GM13977 (cell line): Measurements from ENCODE around the gene EVI5L.

ENCODE experiments used
- DNase-seq: peaks from one replicate; pipeline ENCODE4 v3.0.0; 2012; ENCODE audit warnings: low spot score
- in situ Hi-C: fragments of 300-500 bp; cut with MboI; formaldehyde crosslinking; loops from one replicate; pipeline ENCODE4 v1.12.0; 2022; ENCODE audit warnings: low sequenced_read_pairs, low pct_unique_long_range_greater_than_20kb, mixed read lengths, inconsistent platforms; ENCODE audit not compliant: unreplicated experiment
- TF ChIP-seq, protein P1 (sequence below): IDR thresholded peaks from 2 replicates; pipeline ENCODE4 v1.5.1; 2012; ENCODE audit warnings: mild to moderate bottlenecking, control low read depth; ENCODE audit not compliant: insufficient read depth; ENCODE audit errors: extremely low read depth, missing control alignments

EVI5L gene

DNA sequence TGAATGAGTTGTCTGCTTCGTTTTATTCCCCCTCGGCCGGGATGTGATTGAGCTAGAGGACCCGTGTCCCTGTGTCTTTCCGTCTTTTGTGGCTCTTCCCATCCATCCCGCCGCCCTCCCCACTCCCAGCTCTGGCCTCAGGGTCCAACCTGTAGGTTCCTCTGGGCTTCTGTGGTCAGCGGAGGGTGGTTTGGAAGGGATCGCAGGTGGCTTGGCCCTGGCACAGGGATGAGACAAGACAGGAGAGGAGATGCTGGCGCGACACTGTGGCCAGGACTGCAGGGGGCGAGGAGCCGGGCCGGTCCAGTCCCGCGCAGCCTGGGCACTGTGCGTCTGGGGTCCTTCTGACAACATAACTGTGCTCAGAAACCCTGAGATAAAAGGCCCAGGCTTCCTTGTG, 2.0 kb downstream of the EVI5L start:
- in situ Hi-C loops: no loop called here
- TF ChIP-seq, protein P1, sequence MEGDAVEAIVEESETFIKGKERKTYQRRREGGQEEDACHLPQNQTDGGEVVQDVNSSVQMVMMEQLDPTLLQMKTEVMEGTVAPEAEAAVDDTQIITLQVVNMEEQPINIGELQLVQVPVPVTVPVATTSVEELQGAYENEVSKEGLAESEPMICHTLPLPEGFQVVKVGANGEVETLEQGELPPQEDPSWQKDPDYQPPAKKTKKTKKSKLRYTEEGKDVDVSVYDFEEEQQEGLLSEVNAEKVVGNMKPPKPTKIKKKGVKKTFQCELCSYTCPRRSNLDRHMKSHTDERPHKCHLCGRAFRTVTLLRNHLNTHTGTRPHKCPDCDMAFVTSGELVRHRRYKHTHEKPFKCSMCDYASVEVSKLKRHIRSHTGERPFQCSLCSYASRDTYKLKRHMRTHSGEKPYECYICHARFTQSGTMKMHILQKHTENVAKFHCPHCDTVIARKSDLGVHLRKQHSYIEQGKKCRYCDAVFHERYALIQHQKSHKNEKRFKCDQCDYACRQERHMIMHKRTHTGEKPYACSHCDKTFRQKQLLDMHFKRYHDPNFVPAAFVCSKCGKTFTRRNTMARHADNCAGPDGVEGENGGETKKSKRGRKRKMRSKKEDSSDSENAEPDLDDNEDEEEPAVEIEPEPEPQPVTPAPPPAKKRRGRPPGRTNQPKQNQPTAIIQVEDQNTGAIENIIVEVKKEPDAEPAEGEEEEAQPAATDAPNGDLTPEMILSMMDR: no peak
- peak; percentile 5 for DNase-seq

GRCh38 chr19:7832781-7833180, 2.8 kb downstream of the EVI5L start:
- no peak for DNase-seq
- in situ Hi-C loops: no loop called here
- TF ChIP-seq, protein P1: no peak

GRCh38 chr19:7833225-7834099, 3.4 kb downstream of the EVI5L start:
- TF ChIP-seq, protein P1: no peak
- peak; percentile 8 for DNase-seq
- in situ Hi-C loops: no loop called here

DNA sequence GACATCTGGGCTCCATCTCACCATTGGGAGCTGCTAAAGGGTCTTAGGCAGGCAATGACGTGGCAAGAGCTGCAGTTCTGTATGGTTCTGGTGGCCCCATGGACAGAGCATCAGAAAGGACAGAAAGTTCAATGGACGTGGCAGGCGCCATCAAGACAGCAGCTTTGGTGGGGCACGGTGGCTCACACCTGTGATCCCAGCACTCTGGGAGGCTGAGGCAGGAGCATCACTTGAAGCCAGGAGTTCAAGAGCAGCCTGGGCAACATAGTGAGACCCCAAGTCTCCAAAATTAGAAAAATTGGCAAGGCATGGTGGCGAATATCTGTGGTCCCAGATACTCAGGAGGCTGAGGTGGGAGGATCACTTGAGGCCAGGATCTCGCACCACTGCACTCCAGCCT, 9.5 kb downstream of the EVI5L start:
- in situ Hi-C loops: no loop called here
- no peak for DNase-seq
- TF ChIP-seq, protein P1: no peak

DNA sequence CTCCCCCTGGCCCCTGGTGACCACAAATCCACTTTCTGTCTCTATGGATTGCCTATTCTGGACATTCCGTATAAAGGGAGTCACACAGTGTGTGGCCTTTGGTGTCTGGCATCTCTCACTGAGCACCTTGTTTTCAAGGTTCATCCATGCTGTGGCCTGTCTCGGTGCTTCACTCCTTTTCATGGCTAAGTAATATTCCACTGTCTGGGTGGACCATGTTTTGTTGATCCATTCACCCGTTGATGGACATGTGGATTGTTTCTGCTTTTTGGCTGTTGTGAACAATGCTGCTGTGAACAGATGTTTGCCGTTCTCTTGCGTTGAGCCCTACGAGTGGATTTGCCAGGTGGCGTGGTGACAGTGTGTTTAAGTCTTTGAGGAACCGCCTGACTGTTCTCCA, 10.6 kb downstream of the EVI5L start:
- in situ Hi-C loops: no loop called here
- no peak for DNase-seq
- TF ChIP-seq, protein P1: no peak

DNA sequence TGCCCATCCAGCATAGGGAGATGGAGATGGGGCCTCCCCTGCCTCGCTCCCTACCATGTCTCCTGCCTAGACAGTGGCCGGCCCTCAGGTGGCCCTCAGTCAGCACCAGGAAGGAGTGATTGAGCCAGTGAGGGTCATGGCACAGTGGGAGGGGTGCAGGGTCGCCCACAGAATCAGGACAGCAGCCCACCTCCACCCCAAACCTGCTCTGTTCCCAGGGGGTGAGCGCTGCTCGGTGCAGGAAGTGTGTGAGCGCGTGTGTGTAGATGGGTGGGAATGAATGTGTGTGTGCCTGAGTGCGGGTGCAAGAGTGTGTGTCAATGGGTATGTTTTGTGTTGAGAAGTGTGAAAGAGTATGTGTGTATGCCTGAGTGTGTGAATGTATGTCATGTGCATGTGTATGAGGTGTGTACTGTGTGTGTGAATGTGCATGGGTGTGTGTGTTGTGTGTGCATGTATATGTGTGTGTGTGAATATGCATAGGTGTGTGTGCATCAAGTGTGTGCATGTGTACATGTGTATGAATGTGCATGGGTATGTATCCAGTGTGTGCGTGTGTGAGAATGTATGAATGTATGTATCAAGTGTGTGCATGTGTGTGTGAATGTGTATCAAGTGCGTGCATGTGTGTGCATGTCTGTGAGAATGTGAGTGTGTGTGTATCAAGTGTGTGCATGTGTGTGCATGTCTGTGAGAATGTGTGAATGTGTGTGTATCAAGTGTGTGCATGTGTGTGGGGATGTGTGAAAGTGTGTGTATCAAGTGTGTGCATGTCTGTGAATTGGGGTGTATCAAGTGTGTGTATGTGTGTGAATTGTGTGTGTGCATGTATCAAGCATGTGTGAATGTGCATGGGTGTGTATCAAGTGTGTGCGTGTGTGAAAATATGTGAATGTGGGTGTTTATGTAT, 12.0 kb downstream of the EVI5L start:
- DNase-seq: no peak
- in situ Hi-C loops: no loop called here
- TF ChIP-seq, protein P1: no peak
